Glomerular visceral epithelial cell (primary cell): ENCODE results near the gene SRD5A2.
"Not testable (repeated sequence)": the region's sequence is repeated elsewhere in the genome, so short reads cannot be mapped to it uniquely, and the experiment has no call there.

ENCODE experiments used
- DNase-seq: peaks from one replicate; pipeline ENCODE4 v3.0.0-alpha.2; 2016; ENCODE audit errors: extremely low spot score

The SRD5A2 gene

DNA sequence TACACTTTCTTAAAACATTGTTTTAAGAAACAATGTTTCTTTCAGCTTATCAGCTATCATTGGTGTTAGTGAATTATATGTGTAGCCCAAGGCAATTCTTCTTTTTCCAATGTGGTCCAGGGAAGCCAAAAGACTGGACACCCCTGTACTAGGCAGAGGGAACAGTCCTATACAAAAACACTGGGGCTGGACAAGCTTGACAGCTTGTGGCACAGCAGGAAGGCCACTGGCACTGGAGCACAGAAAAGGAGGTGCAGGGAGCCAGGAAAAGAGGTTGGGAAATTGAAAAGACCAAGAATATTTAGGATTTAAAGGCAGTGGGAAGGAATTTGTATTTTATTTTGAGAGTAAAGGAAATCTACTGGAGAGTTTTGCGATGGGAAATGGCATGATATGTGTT lies 47.7 kb downstream of the SRD5A2 start:
- no peak for DNase-seq

DNA sequence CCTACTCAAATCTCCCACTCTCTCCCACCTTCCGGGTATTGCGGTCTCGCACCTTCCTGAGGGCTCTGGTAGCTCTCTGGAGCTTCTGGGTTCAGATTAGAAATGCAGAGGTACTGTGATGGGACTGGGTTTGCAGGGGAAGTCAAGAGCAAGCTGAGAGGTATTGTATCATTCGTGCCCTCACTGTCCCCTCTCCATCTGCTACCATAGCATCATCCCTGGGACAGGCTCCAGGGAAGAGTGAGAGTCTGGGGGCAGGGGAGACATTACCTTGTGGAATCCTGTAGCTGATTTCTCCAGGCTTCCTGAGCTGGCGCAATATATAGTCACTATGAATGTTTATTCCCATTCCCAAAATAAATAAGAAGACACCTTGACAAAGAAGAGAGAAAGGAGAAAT lies 49.6 kb downstream of the SRD5A2 start:
- DNase-seq = no peak

DNA sequence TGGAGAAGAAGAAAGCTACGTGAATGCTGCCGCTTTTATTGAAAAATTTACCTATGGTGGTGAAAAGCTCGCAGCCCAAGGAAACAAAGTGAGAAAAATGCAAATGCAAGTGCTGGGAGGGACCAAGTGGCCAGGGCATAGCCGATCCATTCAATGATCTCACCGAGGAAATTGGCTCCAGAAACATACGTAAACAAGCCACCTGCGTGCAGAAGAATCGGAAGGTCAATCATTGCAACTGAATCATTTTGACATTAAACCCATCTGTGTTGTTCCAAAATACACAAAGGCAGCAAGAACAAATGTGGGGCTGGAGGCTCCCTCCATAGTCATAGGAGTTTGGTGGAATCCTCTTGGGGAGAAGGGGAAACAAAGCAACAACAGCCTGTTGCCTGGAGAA lies 51.5 kb downstream of the SRD5A2 start:
- no peak for DNase-seq

DNA sequence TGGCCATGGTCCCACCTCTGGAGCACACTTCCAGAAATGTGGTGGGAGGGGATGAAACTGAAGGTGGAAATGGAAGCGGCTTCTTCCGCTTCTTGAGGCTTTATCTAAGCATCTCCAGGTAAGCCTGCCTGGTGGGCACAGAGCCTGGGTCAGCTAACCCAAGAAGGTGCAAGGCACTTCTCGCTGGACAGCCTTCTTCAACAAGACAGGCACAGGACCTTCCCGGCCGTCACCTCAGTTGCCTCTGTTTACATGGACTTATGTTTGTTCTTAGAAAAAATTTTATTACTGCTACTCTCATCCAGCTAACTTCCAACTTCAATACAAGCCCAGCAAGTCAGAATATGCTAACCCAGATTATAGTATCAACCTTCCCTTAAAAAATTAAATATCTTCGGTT lies 51.9 kb downstream of the SRD5A2 start:
- no peak for DNase-seq

DNA sequence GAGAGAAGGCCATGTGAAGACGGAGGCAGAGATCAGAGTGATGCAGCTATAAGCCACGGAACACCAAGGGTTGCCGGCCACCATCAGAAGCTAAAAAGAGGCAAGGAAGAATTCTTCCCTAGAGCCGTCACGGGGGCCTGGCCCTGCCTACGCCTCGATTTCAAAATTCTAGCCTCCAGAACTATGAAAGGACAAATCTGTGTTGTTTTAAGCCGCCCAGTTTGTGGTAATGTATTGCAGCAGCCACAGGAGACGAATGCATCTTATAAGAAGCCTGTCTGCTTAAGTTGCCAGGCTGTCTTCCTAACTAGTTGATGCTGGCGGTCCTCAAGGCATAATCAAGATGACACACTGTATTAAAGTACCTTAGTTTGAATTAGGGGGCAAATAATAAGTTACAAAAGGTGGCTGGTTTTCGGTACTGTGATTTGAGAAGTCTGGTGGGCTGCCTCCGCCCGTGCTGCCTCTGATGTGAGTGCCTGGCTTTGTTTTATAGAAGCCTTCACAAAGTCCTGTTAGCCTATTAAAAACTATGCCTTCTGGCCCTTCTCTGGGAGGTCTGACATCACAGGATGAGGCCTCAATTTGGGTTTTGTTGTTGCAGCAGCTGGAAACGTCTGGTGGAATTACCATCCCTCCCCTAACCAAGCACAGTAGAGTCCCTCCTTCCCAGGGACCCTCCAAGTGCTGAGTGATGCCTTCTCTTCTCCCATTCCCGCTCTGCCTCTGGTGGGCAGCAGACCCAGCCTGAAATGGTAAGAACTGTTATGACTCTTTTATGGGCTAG lies 53.6 kb downstream of the SRD5A2 start:
- DNase-seq = no peak

DNA sequence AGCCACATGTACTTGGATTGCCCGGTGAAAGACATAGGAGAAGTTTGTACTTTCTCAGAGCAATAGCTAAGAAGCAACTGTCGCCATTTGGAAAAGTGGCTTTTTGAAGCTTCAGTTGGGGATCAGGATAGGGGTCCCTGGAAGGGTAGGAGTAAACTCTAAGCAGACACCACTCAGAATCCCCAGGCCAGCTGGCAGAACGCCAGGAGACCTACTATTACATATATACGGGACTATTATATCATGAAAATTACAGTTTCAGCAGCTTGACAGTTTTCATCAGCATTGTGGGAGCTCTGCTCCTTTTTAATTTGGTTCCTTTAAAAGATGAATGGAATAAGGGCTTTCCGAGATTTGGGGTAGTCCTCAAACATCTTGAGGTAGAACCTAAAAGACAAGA lies 54.9 kb downstream of the SRD5A2 start:
- no peak for DNase-seq

DNA sequence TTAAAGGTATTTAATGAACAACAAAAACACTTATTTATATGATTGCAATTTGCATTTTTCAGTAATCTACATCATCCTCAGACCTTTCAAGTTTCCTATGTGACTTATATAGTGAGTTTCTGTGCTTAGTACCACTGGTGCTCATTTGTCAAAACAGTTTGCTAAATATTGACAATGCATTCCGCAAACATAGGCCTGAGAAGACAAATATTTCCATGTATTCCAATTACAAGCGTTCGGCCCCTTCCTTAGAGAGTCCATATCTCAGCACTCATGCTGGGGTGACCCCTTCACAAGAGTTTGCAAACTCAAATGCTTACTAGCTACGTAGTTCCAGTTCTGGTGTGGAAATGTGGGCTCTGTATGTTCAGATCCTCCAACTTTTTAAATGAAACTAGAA lies 56.1 kb downstream of the SRD5A2 start:
- DNase-seq = no peak

DNA sequence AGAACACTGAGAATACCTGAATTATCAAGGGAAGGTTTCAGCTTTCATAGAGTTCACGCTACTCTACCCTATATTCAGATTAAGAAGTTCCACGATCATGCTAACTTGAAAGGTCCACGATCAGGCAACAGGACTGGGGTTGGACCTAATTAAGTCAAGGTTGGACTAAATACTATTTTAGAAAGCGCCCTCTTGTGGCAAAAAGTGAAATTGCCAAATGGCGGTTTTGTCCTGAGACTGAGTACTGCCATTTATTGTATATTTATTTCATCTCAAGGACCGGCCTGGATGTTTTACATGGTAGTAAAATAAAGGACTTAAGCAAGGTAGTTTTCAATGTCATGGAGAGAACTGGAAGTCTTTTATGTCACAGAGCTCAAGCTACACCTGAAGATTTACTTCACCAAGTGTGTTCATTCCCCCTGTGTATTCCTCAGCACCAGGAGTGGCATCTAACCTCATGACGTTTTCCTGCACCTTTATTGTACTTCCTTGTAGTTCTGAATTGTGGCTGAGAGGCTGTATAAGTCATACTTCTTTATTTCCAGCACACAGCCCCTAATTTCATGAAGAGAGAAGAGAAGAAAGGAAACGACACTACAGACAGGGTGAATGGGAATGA lies 56.8 kb downstream of the SRD5A2 start:
- peak; percentile 53 for DNase-seq

DNA sequence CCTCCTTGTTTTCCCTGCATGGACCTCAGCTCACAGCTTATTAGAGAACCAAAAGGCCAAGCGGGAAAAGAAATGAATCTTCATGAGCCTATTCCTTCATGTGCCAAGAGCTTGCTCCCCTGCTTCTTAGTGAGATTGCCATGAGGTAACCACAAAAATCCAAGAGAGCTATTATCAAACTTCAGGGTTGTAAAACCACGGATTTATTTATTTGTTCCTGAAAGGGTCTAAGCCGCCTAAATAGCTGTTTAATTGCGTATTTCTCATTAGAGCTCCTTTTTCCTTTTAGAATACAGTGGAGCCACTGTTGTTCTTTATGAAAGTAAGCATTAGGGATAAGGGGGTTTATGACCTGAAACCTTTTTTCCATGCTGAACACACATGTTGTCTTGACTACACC lies 58.0 kb downstream of the SRD5A2 start:
- no peak for DNase-seq

DNA sequence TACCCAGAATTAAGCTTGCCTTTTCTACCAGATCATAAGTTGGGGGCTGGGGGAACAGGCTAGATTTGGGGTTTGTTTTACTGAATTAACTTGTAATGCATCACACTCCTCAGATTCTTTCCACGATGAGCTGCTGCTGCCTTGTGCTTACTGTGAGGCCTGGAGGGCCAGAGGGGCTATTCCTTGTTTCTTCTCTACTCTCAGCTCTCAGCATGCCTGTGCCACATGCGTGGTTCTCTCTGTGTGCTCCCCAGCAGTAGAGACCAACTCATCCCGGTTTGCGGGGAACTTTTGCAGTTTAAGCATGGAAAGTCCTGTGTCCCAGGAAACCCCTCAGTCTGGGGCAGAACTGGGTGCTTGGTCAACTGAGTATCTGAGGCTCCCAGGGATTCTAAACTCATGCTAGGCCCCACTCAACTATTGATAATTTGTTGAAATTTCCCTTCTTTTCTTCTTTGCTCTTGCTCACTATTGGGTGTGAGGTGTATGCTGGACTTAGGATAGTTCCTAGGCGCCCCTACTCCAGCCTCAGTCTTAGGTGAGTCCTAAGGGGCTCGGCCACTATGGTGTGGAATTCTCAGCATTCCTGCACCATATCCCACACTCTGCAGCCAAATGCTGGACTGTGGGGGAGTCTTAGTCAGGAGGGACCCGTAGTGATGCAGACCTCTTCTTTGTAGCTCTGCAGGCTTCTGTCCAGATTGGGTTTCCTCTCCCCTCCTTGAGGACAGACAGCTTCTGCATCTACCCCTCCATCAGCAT lies 63.1 kb downstream of the SRD5A2 start:
- DNase-seq = no peak

DNA sequence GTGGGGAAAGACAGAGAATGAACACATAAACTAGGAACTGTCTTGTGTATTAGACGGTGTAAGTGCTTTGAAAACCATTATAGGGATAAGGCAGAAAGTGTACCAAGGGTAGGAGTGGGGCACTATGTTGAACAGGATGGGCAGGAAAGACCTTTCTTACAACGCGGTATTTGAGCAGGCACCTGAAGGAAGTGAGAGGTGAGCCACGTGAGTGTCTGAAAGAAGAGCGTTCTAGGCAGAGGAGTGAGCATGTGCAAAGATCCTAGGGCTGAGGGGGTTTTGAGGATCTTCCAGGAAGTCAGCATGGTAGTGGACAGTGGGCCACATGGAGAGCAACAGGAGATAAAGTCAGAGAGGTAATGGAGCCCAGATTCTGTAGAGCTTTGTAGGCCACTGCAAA lies 65.2 kb downstream of the SRD5A2 start:
- DNase-seq = no peak

DNA sequence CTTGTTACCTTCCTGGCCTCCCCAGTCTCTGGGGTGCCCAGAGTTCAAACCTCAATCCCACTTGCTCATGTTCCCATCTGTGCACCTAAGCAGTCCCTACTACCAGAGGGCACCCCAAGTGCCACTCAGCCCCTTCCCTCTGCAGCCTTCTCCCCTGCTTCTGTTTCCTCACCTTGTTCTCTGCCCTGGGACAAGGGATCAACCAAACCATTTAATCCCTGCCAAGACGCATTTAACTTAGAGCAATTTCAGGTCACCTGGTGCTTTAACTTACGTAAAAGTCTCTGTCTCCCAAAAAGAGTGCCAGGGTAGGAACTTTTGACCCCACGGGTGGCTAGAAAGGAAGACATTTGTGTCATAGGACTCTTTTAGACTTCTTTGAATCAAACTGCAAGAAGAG lies 67.2 kb downstream of the SRD5A2 start:
- DNase-seq = no peak

DNA sequence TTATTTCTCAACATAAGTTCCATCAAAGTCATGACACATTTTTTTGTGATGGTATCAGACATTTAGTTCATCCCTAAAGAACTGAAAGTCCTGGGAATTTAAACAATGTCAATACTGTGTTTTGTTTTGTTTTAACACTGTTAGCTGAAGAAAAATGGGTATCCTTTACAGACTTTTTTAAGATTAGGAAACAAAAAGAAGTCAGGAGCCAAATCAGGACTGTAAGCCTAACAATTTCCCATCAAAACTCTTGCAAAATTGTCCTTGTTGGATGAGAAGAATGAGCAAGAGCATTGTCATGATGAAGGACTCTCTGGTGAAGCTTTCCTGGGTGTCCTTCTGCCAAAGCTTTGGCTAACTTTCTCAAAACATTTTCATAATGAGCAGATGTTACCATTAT lies 69.4 kb downstream of the SRD5A2 start:
- no peak for DNase-seq

DNA sequence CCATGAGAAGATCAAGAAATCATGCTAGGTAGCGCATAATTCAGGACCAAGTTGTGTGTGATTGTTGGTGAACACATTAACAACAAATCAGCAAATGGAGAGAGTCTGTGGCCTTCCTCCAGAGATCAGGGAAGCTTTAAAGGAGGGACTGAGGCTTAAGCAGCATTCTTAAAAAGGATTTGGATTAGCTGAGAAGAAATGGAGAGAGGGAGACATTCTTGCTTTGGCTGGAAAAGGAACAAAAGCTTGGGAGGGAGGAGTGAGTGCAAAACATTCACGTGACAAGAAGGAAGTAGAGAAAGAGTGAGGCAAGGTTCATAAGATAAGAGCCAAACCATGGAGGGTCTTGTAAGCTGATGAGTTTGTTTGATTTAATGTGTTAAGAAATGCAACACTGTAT lies 75.6 kb downstream of the SRD5A2 start:
- no peak for DNase-seq

DNA sequence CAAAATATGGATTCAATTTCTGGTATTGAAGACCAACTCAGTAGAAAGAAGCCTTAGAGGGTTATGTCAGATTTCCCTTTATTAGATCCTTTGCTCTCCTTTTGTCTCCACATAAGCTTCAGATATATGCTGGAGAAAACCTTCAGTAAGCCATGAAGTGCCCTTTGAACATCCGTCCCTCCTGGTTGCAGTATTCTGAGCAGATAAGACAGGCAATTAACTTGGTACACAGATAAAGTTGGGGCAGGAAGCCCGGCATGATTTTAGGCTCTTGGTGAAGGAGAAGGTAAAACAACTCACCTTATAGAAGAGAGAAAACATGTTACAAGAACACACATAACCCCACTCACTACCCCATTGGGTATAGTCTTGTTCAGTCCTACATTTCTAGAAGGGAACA lies 76.4 kb downstream of the SRD5A2 start:
- no peak for DNase-seq

DNA sequence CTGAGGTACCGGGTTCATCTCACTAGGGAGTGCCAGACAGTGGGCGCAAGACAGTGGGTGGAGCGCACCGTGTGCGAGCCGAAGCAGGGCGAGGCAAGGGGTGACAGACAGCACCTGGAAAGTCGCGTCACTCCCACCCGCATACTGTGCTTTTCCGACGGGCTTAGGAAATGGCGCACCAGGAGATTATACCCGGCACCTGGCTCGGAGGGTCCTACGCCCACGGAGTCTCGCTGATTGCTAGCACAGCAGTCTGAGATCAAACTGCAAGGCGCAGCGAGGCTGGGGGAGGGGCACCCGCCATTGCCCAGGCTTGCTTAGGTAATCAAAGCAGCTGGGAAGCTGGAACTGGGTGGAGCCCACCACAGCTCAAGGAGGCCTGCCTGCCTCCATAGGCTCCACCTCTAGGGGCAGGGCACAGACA lies 84.3 kb downstream of the SRD5A2 start:
- not testable (repeated sequence) for DNase-seq

DNA sequence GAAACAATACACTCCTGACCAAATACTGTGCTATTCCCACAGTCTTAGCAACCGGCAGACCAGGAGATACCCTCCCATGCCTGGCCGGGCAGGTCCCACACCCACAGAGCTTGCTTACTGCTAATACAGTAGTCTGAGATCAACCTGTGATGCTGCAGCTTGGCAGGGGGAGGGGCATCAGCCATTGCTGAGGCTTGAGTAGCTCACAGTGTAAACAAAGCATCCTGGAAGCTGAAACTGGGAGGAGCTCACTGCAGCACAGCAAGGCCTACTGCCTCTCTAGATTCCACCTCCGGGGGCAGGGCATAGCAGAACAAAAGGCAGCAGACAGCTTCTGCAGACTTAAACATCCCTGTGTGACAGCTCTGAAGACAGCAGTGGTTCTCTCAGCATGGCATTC lies 91.4 kb downstream of the SRD5A2 start:
- DNase-seq = peak; percentile 26

DNA sequence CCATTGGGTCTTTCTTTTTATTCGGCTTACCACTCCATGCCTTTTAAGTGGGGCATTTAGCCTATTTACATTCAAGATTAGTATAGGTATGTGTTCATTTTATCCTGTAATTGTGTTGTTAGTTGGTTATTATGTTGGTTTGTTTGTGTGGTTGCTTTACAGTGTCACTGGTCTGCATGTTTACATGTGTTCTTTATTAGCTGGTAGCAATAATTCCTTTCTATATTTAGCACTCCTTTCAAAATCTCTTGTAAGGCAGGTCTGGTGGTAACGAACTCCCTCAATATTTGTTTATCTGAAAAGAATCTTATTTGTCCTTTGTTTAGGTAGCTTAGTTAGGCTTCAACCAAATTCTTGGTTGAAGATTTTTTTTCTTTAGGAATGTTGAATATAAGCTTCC lies 97.5 kb downstream of the SRD5A2 start:
- DNase-seq = no peak

DNA sequence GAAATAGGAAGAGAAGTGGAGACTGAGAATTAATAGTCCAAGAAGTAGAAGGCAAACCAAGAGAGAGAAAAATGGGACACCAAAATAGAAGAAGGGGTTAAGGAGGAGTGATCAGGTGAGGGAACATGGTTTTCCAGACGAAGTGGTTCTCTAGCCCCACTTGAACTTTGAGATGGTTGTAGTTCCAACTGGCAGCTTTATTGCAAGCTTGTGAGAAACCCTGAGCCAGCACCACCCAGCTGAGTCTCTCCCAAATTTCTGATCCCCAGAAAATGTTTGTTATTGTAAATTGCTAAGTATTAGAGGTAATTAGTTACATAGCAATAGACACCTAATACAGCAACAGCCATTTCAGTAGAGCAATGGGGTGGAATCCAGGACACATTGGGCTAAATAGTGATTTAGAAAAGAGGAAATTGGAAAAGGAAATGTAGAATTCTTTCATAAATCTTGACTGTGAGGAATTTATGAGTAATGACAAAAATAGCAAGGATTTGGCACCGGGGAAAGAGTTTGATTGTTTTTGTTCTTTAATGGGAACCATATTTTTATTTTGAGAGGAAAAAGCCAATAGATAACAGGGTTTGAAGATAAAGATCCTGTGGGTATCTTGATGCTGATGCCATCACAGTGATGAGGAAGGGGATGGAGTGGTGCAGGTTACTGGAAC lies 104.1 kb downstream of the SRD5A2 start:
- no peak for DNase-seq

DNA sequence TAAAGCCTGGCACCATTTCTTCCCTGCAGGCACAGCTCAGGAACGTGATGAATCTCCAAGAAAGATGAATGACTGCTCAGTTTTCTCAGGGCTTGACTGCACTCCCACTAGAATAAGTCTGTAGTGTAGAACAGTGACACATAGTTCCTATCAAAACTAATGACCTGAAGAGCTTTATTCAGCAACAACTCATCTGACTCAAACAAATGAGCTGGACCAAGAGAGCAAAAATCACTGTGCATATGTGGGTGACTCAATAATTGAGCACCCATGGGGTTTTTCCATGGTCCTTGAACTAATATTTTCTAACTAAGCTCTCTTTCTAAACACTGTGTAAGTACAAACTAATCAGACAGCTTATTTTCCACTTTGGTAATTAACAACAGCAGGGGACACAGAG lies 105.0 kb downstream of the SRD5A2 start:
- DNase-seq = peak; percentile 51

DNA sequence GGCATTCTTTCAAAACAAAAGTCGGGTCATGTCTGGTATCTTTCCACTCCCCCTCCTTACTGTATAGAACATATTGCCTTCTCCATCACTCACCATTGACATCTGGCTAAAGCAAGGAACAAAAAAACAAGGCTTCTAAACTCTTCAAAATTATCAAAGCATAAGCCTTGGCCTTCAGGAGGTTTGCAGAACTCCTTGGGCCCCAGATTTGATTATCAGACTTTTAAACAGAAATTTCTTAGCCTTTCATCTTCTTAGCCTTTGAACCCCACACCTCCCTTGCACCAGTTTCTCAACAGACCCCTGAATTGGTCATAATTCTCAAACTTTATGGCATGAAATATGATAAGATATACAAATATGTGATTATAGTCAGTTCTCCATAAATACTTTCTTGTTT lies 106.4 kb downstream of the SRD5A2 start:
- no peak for DNase-seq
